HG03354 (cell line): Measurements from ENCODE around the gene ZNF692.
A peak's percentile ranks its signal among the peaks of the same experiment; 100 is the strongest.
"Not testable (repeated sequence)": the region's sequence is repeated elsewhere in the genome, so short reads cannot be mapped to it uniquely, and the experiment has no call there.

ENCODE experiments used
- ATAC-seq: cut with Tn5 transposase; IDR thresholded peaks from one replicate; pipeline ENCODE4 v1.9.1; 2021; ENCODE audit warnings: mild to moderate bottlenecking; ENCODE audit not compliant: unreplicated experiment, poor library complexity, severe bottlenecking

The ZNF692 gene

DNA sequence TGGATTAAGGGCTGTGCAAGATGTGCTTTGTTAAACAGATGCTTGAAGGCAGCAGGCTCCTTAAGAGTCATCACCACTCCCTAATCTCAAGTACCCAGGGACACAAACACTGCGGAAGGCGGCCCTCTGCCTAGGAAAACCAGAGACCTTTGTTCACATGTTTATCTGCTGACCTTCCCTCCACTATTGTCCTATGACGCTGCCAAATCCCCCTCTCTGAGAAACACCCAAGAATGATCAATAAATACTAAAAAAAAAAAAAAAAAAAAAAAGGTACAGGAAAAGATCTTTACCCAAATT lies 28.2 kb downstream of the ZNF692 start:
- ATAC-seq, result not testable (repeated sequence)

DNA sequence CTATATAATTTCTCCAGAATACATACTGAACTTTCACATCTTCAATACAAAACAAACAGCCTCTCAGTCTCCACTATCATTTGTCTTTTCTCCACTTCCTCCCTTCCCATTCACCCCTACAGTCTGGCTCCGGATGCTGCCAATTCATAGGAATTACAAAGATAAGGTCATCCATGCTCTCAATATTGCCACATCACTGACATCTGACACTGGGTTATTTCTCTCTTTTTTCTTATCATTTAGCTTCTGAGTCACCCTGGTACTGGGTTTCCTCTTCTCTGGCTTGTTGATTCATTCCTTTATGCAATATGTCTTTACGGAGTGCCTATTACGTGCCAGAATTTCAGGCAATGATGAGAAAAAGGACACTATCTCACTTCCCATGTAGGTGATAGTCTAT lies 30.0 kb downstream of the ZNF692 start:
- no peak for ATAC-seq

- ATAC-seq, result peak; percentile 94
Measured at GRCh38 chr1:248825909-248826760, 32.8 kb downstream of the ZNF692 start, which contains the start of gene SH3BP5L. Gene SH3BP5L (minus strand): TSS chr1:248825915. CDS start chr1:248824935, 980 bp downstream.

DNA sequence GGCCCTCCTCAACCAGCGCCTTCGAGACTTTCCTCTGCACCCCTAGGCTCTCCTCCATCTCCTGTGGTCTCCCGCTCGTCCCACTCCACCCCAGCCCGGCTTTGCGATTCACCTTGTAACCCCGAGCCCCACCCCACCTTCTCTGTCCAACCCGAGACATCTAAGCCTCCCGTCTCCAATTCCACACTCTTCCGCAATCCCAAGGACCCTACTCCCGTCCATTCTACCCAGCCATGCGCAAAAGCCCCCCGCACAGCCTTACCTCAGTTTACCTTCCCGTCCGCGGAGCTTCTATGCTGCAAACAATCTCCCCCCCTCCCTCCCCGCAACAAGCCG lies 33.3 kb downstream of the ZNF692 start:
- ATAC-seq, result peak; percentile 6

DNA sequence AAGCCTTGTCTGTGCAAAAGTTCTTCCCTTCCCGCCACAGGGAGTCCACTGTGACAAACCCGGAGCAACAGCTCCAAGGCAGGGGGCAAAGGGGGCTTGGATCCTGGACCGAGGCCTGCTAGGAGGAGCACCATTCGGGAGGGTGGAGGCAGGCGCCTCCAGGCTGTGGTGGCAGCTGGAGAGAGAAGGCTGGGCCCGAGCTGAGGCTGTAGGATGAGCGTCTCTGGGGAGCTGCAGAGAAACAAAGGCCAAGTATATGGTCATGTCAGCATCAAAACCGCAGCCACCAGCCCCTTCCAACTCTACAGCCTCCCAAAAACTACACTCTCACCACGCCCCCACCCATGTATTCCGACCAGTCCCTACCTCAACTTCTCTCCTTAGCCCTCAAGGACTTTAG lies 33.7 kb downstream of the ZNF692 start:
- ATAC-seq, result no peak

- ATAC-seq, result no peak
Measured at GRCh38 chr1:248824701-248825100, 34.2 kb downstream of the ZNF692 start.

GRCh38 chr1:248824301-248824700 lies 34.6 kb downstream of the ZNF692 start:
- ATAC-seq, result no peak

DNA sequence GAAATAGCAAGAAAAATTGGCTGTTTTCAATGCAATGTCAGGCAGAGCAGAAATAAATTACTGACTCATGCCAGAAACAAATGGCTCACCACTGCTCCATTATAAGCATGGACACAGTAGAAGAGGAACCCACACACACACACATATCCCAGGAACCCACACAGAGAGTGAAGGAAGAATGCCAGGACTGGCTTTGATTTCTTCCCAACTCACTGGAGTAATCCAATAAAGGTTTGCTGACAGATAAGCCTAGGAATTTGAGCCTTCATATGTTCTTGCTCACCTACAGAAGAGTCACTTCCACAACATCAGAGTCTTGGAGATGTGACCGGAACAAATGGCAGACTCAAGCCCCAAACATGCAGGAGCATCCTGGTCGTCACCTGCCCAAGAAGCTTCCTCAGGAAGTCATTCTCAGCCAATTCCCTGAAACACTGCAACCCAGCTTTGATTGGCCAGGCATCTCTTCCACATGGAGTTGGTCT lies 35.3 kb downstream of the ZNF692 start:
- ATAC-seq, result no peak

GRCh38 chr1:248822148-248823032 lies 36.5 kb downstream of the ZNF692 start:
- no peak for ATAC-seq

GRCh38 chr1:248821641-248822040 lies 37.2 kb downstream of the ZNF692 start:
- no peak for ATAC-seq

- ATAC-seq, result no peak
Measured at GRCh38 chr1:248821101-248821500, 37.8 kb downstream of the ZNF692 start.

DNA sequence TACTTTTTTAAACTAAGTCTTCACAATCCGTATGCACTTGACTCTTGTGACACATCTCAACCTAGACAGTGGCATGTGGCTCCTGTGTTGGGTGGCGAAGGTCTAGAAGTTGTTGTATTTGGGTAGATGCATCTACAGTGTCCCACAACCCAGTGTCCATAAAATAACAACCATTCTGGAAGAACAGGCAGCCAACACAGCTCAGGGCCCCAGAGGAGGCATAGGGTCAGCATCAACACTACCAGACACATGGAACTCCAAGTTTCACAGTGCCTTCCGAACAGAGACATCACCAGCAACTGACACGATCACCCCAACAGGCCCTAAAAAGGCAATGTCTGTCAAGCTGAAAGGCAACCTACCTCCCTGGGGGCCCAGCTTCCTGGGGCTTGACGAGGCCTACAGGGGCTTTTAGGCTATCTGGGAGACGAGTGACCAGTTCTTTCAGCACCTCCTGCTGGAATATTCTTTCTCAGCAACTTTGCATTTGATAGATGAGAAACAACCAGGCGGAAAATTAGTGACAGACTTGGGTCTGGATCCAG lies 38.8 kb downstream of the ZNF692 start:
- no peak for ATAC-seq

DNA sequence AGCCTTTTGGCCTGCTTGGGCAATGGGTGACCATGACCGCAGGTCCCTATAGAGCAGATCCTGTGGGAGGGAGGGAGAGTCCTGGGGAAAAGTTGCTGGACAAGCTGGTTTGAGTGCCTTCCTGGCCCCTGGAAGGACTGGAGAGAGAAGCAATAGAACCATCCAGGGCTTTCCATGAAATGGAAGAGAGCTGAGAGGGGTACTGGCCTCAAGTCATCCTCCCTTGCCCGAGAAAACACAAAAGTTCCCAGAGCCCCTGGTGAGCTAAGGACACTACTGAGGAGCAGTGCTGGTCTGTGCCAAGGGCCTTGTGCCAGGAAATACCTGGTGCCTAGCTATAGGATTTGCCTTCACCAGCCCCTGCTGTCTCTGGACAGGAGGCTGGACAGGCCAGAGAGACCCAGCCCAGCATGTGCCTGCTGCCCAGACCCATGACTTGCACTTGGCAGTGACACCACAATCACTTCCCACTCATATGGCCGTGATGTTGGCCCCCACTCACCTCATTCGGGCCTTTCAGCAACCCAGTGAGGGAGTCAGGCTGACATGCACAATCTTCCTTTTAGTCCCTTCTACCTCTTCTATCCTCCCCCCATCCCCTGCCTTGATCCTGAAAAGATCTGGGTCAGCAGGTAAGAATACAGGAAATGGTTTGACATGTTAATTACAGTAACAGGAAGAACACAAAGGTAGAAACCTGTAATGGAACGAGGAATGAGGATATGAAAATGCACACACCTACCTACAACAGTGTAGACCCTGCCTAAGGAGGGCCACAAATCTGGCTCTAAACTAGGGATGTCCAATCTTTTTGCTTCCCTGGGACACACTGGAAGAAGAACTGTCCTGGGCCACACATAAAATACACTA lies 40.1 kb downstream of the ZNF692 start:
- ATAC-seq, result no peak

GRCh38 chr1:248817065-248817464 lies 41.8 kb downstream of the ZNF692 start:
- no peak for ATAC-seq

- ATAC-seq, result no peak
Measured at GRCh38 chr1:248816042-248816851, 42.6 kb downstream of the ZNF692 start.

DNA sequence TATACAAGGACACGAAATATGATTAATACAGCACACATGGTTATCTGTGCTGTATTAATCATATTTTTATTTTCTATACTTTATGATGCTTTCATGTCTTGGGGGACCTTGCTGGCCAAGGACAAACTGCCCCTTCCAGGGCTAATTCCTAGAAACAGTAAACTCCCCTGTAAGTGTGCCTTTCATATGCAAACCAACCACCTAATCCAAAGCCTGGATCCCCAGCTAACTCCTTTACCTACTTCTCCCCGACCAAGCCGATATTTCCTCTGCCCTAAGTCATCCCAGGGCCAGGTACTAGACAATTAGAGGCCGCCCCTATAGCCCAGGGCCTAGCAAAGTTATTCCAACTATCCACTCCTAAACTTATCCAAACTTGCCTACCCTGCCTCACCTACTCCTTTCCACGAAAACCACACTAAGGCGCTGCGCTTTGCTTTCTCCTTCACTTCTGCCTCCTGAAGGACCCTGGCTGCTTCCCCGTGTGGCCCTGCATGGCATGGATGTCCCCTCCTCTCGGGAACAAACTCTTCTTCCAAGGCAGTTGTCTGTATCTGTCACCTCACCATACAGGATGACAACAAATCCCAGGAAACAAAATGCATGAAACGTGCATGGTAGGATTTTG lies 43.4 kb downstream of the ZNF692 start:
- no peak for ATAC-seq

DNA sequence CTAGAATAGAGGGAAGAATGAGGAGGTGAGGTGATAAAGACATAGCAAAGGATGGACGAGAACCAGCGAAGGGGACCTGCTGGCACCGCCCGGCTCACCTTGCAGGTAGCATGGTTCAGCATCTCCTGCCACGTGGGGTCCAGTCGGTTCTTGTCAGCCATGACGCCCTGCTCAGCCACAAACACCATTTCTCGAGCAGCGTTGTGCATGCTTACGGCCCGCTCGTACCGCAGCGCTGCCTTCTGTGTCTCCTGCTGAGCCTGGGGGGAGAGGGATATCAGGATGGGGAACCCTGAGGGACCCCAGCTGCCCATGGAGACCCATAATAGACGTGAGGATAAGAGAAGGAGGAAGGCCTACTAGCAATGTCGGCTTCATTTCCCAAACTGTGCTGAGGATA lies 44.5 kb downstream of the ZNF692 start:
- ATAC-seq, result no peak

DNA sequence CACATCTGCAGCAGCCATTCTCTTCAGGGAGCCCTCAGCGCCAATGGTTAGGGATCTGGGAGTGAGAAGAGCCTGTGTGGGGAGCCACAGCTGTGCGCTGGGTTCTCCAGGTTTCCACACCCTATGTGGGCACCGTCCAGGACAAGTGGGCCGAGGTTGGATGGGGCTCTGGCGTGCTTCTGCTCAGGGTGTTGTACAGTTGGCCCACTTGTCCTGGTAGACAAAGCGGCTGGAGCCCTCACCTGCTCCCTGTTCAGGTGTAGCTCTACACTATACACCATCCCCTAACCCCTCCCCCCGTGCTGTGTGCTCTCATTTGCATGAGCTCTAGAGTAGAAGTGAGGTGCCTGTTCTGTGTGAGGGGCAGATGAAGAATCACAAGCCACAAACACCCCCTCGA lies 45.3 kb downstream of the ZNF692 start:
- no peak for ATAC-seq
